NCI-H1417 (cell line): ENCODE measurements around the gene NDST1.

Source experiments
- DNase-seq, 3 experiments: peaks; one replicate each; lab custom pipeline; 2025; lab: John Stamatoyannopoulos, UW

NDST1 gene

GRCh38 chr5:150587856-150588595 is 80.1 kb downstream of the NDST1 start:
- no peak for DNase-seq

DNA sequence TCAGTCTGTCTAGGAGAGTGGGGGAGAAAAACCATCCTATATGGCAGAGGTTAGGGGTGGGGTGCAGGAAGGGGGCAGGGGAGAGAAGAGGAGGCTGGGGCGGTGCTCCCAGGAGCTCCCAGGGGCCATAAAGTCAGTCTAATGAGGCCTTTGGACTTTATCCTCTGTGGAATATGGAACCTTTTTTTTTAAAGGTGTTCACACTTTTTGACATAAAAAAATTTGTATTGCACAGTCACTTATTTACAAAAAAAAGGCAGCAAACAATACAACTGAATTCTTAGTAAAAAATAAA is 80.6 kb downstream of the NDST1 start:
- DNase-seq: no peak

- no peak for DNase-seq
Observed at GRCh38 chr5:150589862-150590601, 82.1 kb downstream of the NDST1 start.

- no peak for DNase-seq
Observed at GRCh38 chr5:150590979-150591695, 83.2 kb downstream of the NDST1 start.

DNA sequence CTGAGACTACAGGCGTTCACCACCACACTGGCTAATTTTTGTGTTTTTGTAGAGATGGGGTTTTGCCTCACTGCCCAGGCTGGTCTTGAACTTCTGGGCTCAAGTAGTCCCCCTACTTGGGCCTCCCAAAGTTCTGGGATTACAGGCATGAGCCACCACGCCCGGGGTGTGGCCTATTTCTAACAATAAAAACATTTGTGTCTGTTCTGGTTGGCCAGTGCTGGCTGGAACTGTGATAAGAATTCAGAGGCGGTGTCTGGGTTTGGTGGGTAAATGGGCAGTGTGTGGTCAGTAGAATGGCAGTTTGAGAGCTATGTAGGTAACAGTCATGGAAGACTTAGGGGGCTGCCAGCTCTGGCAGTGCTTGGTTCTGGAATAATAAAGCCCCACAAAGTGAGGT is 85.7 kb downstream of the NDST1 start:
- no peak for DNase-seq

DNA sequence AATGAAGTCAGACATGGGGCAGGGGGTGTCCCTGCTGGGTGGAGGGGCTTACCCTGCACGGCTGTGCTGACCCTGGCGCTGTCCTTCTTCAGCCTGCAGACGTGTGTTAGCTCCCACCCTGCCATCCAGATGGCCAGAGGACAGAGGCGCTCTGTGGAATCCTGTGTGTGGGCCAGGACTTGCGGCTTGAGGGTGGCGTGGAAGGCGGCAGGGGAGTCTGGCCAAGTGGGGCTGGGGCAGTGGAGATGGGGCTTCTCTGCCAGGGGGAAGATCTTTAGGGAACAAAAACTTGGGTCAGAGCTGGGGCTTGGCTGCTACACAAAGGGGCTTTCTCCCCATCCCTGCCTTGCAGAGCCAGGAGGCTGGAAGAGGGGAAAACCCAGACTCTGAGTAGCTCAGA is 86.1 kb downstream of the NDST1 start:
- DNase-seq: no peak

DNA sequence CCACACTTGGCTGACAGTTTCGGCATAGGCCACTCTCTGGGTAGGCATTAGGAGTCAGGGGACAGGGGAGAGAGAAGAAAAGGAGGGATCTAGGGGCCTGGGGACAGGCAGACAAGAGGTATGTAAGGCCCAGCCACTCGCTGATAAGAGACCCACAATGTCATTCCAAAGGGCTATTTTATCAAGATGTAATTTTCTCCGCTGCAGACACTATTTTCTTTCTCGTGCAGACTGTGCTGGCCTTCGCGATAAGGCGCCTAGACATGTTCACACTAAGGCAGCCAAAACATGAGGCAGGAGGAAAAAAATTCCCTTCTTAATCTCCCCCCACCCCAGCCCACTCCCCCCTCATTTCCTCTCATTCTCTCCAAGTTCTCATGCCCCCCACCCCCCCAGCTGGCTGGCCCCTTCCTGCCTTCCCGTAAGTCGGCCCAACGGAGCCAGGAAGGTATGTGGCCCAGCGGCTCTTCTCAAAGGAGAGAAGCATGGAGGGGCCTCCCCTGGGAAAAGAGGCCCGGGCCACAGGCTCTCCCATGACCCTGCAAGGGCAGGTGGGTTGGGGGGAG is 87.6 kb downstream of the NDST1 start:
- no peak for DNase-seq

GRCh38 chr5:150596313-150596712 is 88.4 kb downstream of the NDST1 start:
- no peak for DNase-seq

GRCh38 chr5:150596826-150597225 is 88.9 kb downstream of the NDST1 start:
- no peak for DNase-seq

DNA sequence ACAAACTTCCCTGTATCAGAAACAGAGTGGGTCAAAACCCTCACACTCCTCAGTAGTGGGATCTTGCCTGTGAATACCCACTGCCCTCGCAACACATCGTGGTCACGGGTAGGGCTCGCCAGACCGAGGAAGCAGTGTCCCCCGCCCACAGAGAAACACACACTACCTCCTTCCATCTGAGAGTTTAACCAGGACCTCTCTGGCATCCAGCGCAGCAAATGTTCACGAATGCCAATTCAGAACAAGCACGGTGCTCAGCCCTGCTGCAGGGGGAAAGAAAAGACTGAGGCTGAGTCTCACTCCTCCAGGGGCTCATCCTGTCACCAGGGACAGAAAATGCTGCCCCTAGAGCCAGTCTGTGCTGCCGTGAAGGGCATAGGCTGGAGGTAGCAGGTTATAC is 90.1 kb downstream of the NDST1 start:
- DNase-seq: no peak

GRCh38 chr5:150598821-150599273 is 90.9 kb downstream of the NDST1 start:
- DNase-seq: no peak

GRCh38 chr5:150599281-150599680 is 91.3 kb downstream of the NDST1 start:
- DNase-seq: no peak

GRCh38 chr5:150599917-150600511 is 92.1 kb downstream of the NDST1 start:
- DNase-seq: peak in 1 of 3 experiments; percentile 6

DNA sequence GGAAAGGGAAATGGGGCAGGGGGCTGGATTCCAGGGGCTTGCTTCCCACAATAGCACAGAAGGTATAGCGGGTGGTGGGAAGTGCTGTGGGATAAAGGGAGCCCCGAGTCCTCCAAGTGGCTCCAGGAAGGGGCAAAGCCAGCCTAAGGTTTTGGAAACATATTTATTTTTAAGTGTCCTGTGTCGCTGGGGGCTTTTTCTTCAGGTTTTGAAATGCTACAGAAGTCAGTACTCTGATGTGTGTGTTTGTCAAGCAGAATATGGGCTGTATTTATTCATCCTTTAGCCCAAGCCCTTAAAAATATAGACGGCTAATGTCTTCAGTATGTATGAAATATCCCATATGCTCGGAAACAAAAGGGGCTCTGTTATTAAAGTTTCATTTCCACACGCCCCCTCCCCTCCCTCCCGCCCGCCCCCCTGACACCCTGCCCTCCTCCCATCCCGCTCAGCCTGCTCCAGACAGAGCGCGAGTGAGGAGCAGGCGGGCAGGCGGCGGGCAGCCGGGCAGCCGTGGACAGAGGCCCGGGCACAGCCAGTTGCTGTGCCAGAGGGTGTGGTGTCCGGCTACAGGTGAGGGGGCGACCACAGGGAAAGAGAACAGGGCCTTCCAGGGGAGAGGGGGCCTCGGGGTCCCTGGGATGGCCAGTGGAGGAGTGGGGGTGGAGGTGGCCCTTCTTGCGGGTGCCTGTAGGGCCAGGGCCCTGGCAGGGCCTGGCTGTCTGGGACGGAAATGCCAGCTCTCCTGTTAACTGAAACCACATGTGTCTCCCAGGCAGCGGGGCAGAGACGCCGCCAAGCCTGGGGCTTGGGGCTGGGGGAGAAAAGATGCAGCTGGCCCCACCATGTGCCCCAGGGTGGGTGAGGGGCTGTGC is 92.9 kb downstream of the NDST1 start:
- DNase-seq: no peak

- DNase-seq: no peak
Observed at GRCh38 chr5:150601491-150602345, 93.8 kb downstream of the NDST1 start.

GRCh38 chr5:150603052-150603451 is 95.1 kb downstream of the NDST1 start:
- no peak for DNase-seq

DNA sequence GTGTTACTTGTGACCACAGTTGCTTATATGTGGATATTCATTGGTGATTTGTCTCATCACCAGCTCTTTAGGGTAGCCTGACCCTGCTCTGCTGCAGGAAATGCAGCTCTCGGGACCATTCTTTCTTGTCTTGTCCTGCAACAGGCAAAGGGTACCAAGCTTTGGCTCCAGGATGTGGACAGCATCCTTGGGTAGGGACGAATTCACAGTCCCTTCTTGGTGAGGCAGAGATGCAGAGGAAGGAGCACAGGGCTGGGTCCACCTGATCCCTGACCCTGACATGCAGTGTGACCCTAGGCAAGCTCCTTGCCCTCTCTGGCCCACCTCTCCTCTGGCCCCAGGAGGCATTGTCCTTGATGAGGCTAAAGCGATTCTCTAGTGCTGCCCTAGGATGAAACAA is 95.6 kb downstream of the NDST1 start:
- no peak for DNase-seq

DNA sequence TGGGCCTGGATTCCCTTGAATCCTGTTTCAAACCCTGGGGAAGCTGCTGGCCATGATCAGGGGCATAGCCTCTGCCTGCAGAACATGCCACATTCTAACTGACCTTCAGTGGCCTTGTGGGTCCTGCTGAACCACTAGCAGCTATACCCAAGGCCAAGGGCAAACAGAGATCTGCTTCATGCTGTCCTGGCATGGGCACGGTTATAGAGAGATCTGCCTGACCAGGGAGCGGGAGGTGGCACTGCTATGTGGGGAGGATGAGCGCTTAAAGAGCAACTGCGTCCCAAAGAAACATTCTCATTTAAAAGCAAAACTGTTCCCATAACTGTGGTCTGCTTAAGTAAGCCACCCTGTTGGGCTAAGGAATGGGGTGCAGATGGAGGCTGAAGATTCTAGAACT is 96.1 kb downstream of the NDST1 start:
- DNase-seq: no peak

DNA sequence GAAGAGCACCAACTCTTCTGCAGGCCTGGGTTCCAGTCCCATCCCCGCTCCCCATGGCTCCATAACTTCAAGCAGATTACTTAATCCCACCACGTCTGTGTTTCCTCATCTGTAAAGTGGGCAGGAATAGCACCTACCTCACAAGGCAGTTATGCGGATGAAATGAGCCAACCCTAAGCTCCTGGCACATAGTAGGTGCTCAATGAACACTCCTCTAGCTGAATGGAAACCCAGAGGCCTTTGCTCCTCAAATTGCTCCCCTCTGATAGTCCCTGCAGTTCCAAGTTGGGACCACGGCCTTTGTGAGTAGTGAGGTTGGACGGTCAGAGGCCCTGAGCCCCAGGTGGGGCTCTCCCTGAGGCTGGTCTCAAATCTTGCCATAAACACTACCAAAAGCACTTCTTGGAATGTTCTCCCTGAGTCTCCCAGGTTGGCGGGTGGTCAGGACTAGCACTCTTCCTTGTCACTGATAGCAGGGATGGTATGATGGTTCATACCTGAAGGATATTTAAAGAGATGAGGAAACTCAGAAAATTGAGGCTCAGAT is 97.0 kb downstream of the NDST1 start:
- DNase-seq: no peak

- peak in 2 of 3 experiments; percentile 30 to 63 for DNase-seq
Observed at GRCh38 chr5:150605546-150605945, 97.6 kb downstream of the NDST1 start.
